ENCODE results near the gene RHBDF2. TPM values are rescaled to one million over a fixed set of nuclear protein-coding genes. Genes with fewer than 3 reads are reported as not detected.

Gene RHBDF2
- total and polyA plus RNA-seq, 2 experiments from 2014 or later, result 4.9 to 11.0 TPM

DNA sequence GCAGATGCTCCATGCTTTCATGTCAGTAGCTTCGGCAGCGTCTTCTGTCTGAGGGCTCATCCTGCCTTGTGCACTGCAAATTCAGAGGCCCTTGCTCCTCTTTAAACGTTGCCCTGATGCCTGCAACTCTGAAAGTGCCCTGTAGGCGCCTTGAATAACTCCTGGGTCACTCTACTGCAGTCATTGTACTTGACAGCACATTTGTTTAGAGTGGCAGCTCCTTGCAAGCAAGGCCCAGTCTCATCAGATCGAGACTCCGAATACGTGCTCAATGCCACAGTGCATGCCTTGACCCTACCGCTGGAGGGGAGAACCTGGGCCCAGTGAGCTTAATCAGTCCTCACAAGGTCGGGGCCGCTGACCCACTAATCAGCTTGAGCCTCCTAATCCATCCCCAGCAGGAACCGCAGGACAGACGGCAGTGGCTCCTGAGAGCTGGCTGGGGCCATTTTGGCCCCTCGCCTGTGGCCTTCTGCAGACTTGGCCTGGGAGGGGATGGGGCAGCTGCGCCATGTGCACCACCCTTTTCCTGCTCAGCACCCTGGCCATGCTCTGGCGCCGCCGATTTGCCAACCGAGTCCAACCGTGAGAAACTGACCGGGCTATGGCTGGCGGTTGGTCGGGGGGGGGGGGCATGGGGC lies 38.5 kb upstream of the RHBDF2 start, which contains the start of gene PRCD:
TSS of gene PRCD (plus strand) at position 414 of the 641 bp plus-strand sequence. CDS start at position 512, 98 bp downstream.
- Histone ChIP-seq H3K79me2 (no peaks in the 10 kb centered on the region), H3K27ac (no peak within 1 kb of the TSS), H3K9me2 (replicated peaks; ENCODE audit: insufficient read depth) (no peaks in the 10 kb centered on the region), H3K27me3 (peaks cover 28% of the 10 kb centered on the region), H2AFZ (peak within 1 kb of the TSS; percentile 38), H3K4me2 (peak within 1 kb of the TSS; percentile 81), H3K36me3 (replicated peaks; ENCODE audit: insufficient read depth, low read depth) (no peaks in the 10 kb centered on the region), H3K4me3 (no peak within 1 kb of the TSS), H3K4me1 (ENCODE audit: insufficient read depth) (peaks cover 36% of the 10 kb centered on the region), H4K20me1 (ENCODE audit: insufficient read depth, poor library complexity, severe bottlenecking) (no peaks in the 10 kb centered on the region), H3K9me3 (ENCODE audit: low read depth) (no peaks in the 10 kb centered on the region)
- WGBS (ENCODE audit: low lambda C conversion rate, missing lambda C conversion rate), result 81% methylated on average over 21 of the region's 22 CpGs
- TF ChIP-seq EZH2 (IDR thresholded peaks at IDR 0.05; ENCODE audit: borderline replicate concordance), result no peak
- TF ChIP-seq, protein P1, sequence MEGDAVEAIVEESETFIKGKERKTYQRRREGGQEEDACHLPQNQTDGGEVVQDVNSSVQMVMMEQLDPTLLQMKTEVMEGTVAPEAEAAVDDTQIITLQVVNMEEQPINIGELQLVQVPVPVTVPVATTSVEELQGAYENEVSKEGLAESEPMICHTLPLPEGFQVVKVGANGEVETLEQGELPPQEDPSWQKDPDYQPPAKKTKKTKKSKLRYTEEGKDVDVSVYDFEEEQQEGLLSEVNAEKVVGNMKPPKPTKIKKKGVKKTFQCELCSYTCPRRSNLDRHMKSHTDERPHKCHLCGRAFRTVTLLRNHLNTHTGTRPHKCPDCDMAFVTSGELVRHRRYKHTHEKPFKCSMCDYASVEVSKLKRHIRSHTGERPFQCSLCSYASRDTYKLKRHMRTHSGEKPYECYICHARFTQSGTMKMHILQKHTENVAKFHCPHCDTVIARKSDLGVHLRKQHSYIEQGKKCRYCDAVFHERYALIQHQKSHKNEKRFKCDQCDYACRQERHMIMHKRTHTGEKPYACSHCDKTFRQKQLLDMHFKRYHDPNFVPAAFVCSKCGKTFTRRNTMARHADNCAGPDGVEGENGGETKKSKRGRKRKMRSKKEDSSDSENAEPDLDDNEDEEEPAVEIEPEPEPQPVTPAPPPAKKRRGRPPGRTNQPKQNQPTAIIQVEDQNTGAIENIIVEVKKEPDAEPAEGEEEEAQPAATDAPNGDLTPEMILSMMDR (IDR thresholded peaks at IDR 0.05; ENCODE audit: poor library complexity), result no peak
- no peak for TF ChIP-seq EZH2phosphoT487 (IDR thresholded peaks at IDR 0.05; ENCODE audit: low read depth, severe bottlenecking, unreplicated experiment)
- peak; percentile 3 for DNase-seq (ENCODE audit: low spot score)

DNA sequence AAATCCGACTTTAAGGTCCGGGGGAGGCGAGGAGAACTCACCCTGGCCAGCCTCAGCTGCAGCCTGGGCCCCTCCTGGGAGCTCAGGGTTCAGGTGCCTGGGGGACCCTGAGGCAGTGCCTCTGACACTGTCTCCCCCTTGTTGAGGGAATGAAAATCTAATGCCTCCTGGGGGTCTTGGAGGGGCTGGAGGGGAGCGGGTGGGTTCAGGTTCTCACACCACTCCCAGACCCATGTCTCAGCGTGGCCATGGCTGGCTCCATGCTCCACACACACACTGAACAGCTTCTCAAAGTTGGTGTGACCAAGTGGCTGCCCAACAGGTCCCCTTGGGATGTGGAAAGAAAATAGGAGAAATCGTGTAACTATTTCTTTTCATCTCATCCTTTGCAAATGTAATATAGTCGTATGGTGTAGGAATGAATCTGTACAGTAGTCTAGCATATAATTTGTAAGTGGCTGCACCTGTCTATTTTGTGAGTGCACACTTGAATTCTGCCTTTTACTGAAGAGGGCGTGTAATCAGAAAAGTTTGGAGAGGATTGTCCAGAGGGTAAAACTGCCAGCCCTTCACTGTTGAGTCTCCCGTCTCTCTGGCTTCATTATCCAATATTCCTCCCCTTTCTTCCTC lies 37.8 kb upstream of the RHBDF2 start:
- H3K9me3 ChIP-seq (ENCODE audit: low read depth), result no peaks in the 10 kb centered on the region
- no peak overlapping the region for H3K4me3 ChIP-seq
- no peak overlapping the region for H2AFZ ChIP-seq
- no peaks in the 10 kb centered on the region for H3K79me2 ChIP-seq
- peaks cover 29% of the 10 kb centered on the region for H3K4me1 ChIP-seq (ENCODE audit: insufficient read depth)
- peak; percentile 2 for DNase-seq (ENCODE audit: low spot score)
- TF ChIP-seq, protein P1 (IDR thresholded peaks at IDR 0.05; ENCODE audit: poor library complexity), result no peak
- no peak for TF ChIP-seq EZH2phosphoT487 (IDR thresholded peaks at IDR 0.05; ENCODE audit: low read depth, severe bottlenecking, unreplicated experiment)
- TF ChIP-seq EZH2 (IDR thresholded peaks at IDR 0.05; ENCODE audit: borderline replicate concordance), result no peak
- no peak overlapping the region for H3K4me2 ChIP-seq
- H3K9me2 ChIP-seq (replicated peaks; ENCODE audit: insufficient read depth), result no peaks in the 10 kb centered on the region
- H3K36me3 ChIP-seq (replicated peaks; ENCODE audit: insufficient read depth, low read depth), result no peaks in the 10 kb centered on the region
- H3K27me3 ChIP-seq, result peaks cover 28% of the 10 kb centered on the region
- no peak overlapping the region for H3K27ac ChIP-seq
- WGBS (ENCODE audit: low lambda C conversion rate, missing lambda C conversion rate), result 96% methylated on average over 9 of the region's 9 CpGs
- no peaks in the 10 kb centered on the region for H4K20me1 ChIP-seq (ENCODE audit: insufficient read depth, poor library complexity, severe bottlenecking)

DNA sequence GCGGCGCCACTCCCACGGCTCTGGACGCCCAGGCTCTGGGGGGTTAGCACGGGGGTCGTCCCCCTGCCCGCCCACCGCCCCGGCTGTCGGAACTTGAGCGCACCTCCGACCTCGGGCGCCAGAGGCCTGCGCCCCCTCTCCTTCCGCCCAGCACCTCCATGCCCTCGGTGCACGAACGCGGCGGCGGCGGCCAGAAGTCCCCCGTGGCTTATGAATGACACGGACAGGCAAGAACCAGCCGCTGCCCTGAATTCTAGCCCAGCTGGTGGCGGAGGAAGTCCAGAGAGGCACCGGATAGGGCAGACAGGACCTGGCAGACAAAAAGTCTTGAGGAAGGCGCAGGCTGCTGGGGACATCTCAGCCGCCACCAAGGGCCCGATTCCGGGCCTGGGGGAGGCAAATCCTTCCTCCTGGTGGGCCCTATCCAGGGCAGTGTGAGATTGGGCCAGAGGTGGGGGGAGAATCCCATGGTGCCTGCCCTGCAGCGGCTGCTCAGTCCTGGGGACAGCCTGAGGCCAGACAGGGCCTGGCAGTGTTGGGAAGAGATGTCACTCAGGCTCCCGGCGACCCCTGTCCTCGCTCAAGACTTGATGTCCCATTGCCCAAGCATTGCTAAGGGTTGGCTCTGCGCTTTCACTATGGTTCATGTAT lies 37.2 kb upstream of the RHBDF2 start:
- Histone ChIP-seq H2AFZ (peak overlapping the region; percentile 15), H3K36me3 (replicated peaks; ENCODE audit: insufficient read depth, low read depth) (no peaks in the 10 kb centered on the region), H3K9me2 (replicated peaks; ENCODE audit: insufficient read depth) (no peaks in the 10 kb centered on the region), H4K20me1 (ENCODE audit: insufficient read depth, poor library complexity, severe bottlenecking) (no peaks in the 10 kb centered on the region), H3K9me3 (ENCODE audit: low read depth) (no peaks in the 10 kb centered on the region), H3K79me2 (no peaks in the 10 kb centered on the region), H3K4me2 (peak overlapping the region; percentile 88), H3K27ac (no peak overlapping the region), H3K4me3 (peak overlapping the region; percentile 29), H3K4me1 (ENCODE audit: insufficient read depth) (peaks cover 26% of the 10 kb centered on the region), H3K27me3 (peaks cover 28% of the 10 kb centered on the region)
- WGBS (ENCODE audit: low lambda C conversion rate, missing lambda C conversion rate), result 26% methylated on average over 26 of the region's 37 CpGs
- DNase-seq (ENCODE audit: low spot score), result peak; percentile 21
- TF ChIP-seq, protein P1 (IDR thresholded peaks at IDR 0.05; ENCODE audit: poor library complexity), result no peak
- peak; percentile 71 for TF ChIP-seq EZH2 (IDR thresholded peaks at IDR 0.05; ENCODE audit: borderline replicate concordance)
